ENCODE data around the gene SYNE1. TPM values are rescaled to one million over a fixed set of nuclear protein-coding genes. Genes with fewer than 3 reads are reported as not detected.

Gene SYNE1
- total and polyA plus RNA-seq, 4 donors, result 10.2 to 105 (median 24.5) TPM

DNA sequence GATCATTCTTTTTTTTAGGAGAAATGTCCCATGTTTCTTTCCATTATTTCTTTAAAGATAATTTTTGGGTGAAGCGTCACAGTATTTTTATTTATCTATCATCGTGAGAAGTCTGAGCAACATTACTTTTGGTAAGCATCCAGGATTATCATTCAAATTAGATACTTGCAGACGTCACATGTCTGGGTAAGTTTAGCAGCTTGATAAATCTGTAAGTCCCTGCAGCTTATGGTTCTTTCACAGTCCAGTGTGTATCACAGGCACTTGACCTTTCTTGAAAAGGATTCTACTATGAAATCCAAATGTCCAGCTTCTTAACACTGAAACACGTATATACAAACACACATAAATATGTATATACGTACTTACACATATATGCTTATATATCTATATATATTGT, 470.3 kb downstream of the SYNE1 start (continued):
- TF ChIP-seq, protein P1, sequence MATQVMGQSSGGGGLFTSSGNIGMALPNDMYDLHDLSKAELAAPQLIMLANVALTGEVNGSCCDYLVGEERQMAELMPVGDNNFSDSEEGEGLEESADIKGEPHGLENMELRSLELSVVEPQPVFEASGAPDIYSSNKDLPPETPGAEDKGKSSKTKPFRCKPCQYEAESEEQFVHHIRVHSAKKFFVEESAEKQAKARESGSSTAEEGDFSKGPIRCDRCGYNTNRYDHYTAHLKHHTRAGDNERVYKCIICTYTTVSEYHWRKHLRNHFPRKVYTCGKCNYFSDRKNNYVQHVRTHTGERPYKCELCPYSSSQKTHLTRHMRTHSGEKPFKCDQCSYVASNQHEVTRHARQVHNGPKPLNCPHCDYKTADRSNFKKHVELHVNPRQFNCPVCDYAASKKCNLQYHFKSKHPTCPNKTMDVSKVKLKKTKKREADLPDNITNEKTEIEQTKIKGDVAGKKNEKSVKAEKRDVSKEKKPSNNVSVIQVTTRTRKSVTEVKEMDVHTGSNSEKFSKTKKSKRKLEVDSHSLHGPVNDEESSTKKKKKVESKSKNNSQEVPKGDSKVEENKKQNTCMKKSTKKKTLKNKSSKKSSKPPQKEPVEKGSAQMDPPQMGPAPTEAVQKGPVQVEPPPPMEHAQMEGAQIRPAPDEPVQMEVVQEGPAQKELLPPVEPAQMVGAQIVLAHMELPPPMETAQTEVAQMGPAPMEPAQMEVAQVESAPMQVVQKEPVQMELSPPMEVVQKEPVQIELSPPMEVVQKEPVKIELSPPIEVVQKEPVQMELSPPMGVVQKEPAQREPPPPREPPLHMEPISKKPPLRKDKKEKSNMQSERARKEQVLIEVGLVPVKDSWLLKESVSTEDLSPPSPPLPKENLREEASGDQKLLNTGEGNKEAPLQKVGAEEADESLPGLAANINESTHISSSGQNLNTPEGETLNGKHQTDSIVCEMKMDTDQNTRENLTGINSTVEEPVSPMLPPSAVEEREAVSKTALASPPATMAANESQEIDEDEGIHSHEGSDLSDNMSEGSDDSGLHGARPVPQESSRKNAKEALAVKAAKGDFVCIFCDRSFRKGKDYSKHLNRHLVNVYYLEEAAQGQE (IDR thresholded peaks at IDR 0.05), result no peak

DNA sequence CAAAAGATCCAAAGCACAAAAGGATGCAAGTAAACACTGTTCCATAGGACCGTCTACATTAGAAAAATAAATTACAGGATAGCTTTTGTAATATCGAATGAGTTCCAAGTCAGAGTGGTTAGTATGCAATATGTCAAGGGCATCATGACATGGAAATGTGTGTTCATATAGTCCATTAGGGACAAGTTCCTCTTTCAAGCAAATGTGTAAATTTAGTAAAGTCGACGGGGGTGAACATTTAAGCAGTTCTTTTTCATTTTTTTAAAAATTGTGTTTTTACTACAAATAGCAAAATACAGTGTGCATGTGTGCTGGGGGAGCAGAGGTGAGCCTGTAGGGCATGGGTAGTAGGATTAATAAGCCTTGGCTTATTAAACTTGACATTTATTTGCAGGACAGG, 470.7 kb downstream of the SYNE1 start:
- Histone ChIP-seq H3K4me1 (ENCODE audit: control insufficient read depth in 4 of 4, insufficient read depth in 4 of 4, low read length in 3 of 4) (no peaks in the 10 kb centered on the region), H3K4me3 (ENCODE audit: low read depth in 1 of 3, low read length in 3 of 3) (no peak overlapping the region), H3K27ac (ENCODE audit: low read depth in 1 of 2, low read length in 2 of 2) (no peak overlapping the region), H3K9ac (ENCODE audit: low read depth in 1 of 2, low read length in 2 of 2) (no peak overlapping the region), H3K36me3 (ENCODE audit: control insufficient read depth in 4 of 4, insufficient read depth in 3 of 4, low read depth in 1 of 4, low read length in 3 of 4) (peaks cover 1 to 39% (median 25%) of the 10 kb centered on the region in 4 donors), H3K9me3 (ENCODE audit: control insufficient read depth in 4 of 4, low read length in 3 of 4) (no peaks in the 10 kb centered on the region), H3K27me3 (ENCODE audit: control insufficient read depth in 4 of 4, insufficient read depth in 4 of 4, low read length in 3 of 4) (no peaks in the 10 kb centered on the region)
- TF ChIP-seq, protein P1 (IDR thresholded peaks at IDR 0.05), result no peak
- TF ChIP-seq GABPA (IDR thresholded peaks at IDR 0.05 in 1 of 2, conservative IDR thresholded peaks at IDR 0.05 in 1 of 2) (no peak), FOXA2 (IDR thresholded peaks at IDR 0.05) (no peak), FOXA1 (IDR thresholded peaks at IDR 0.05) (no peak)
- TF ChIP-seq, protein P2, sequence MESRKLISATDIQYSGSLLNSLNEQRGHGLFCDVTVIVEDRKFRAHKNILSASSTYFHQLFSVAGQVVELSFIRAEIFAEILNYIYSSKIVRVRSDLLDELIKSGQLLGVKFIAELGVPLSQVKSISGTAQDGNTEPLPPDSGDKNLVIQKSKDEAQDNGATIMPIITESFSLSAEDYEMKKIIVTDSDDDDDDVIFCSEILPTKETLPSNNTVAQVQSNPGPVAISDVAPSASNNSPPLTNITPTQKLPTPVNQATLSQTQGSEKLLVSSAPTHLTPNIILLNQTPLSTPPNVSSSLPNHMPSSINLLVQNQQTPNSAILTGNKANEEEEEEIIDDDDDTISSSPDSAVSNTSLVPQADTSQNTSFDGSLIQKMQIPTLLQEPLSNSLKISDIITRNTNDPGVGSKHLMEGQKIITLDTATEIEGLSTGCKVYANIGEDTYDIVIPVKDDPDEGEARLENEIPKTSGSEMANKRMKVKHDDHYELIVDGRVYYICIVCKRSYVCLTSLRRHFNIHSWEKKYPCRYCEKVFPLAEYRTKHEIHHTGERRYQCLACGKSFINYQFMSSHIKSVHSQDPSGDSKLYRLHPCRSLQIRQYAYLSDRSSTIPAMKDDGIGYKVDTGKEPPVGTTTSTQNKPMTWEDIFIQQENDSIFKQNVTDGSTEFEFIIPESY (IDR thresholded peaks at IDR 0.05), result no peak
- WGBS, result 86% methylated on average over 4 of the region's 4 CpGs
- DNase-seq (ENCODE audit: low spot score), result no peak

DNA sequence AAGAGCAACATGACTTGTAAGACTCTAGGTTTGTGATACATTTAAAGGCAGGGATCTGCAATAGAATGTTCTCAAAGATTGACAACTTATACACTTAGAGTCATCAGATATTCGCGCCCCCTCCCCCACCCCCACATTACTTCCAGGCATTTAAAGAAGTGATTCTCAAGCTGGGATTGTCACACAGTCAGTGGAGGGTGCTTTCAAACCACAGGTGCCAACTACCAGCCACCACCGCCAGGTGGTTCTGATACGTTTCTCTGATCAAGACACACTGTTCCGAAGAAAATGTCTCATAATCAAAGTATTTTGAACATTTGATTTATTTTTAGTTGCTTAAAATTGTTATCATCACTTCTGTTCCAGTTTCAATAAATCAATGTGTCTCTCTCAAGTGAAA, 472.2 kb downstream of the SYNE1 start:
- Histone ChIP-seq H3K27me3 (ENCODE audit: control insufficient read depth in 4 of 4, insufficient read depth in 4 of 4, low read length in 3 of 4) (no peaks in the 10 kb centered on the region), H3K36me3 (ENCODE audit: control insufficient read depth in 4 of 4, insufficient read depth in 3 of 4, low read depth in 1 of 4, low read length in 3 of 4) (peaks cover 1 to 37% (median 23%) of the 10 kb centered on the region in 4 donors), H3K9me3 (ENCODE audit: control insufficient read depth in 4 of 4, low read length in 3 of 4) (no peaks in the 10 kb centered on the region), H3K27ac (ENCODE audit: low read depth in 1 of 2, low read length in 2 of 2) (no peak overlapping the region), H3K9ac (ENCODE audit: low read depth in 1 of 2, low read length in 2 of 2) (no peak overlapping the region), H3K4me1 (ENCODE audit: control insufficient read depth in 4 of 4, insufficient read depth in 4 of 4, low read length in 3 of 4) (no peaks in the 10 kb centered on the region), H3K4me3 (ENCODE audit: low read depth in 1 of 3, low read length in 3 of 3) (no peak overlapping the region)
- DNase-seq (ENCODE audit: low spot score), result no peak
- TF ChIP-seq HNF4G (IDR thresholded peaks at IDR 0.05), result no peak
- no peak for TF ChIP-seq FOXA1 (IDR thresholded peaks at IDR 0.05)
- TF ChIP-seq EGR1 (IDR thresholded peaks at IDR 0.05; ENCODE audit: low read depth in 2 of 2), result no peak
- WGBS, result 96% methylated on average over 5 of the region's 5 CpGs
